ENCODE results near the gene USB1. TPM values are rescaled to one million over a fixed set of nuclear protein-coding genes. Genes with fewer than 3 reads are reported as not detected.

USB1 gene
- total RNA-seq, 1 experiment from 2014 or later = 73.1 TPM

DNA sequence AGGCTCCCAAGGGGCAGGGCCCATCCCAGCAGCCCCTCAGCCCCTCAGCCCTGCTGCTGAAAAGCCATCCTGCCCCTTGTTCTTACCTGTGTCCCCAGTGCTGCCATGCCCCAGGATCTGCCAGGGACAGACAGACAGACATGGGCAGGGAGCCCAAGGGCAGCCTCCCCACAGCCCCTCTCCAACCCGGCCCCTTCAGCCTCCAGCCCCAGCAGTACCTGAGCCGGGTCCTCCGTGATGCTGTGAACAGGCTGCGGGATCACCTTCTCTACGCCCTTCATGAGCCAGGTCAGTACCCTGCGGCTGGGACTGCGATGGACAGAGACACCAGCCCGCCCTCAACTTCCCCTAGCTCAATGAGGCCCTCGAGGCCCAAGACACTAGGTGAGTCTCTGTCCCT, 38.5 kb upstream of the USB1 start:
- CTCF ChIA-PET = no interaction called here

DNA sequence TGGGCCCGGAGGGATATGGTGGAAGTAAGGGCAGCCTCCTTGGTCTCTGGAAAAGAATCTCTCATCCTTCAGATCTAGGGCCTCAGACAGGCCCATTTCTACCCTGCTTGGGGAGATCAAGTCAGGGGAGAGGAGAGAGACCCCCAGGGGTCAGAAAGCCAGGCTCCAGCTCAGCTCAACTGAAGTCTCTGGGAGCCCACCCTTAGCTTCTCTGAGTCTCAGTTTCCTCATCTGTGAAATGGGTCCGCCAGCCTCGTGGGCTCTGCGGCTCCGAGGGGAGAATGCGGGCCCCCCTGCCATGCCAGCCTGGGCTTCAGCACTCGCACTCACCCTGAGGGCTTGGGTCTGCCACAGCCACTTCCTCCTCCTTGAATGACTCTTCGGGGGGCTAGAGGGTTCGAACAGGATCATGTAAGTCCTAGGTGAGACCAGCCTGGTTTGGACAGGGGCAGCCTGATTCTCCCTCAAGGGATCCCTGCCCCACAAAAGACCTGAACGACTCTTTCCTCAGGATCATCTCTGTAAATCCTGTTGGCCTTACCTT, 37.0 kb upstream of the USB1 start:
- no peak overlapping the region for H3K4me3 ChIP-seq (replicated peaks in 1 of 2; ENCODE audit: low read depth in 1 of 2, low read length in 2 of 2)
- H3K27me3 ChIP-seq (ENCODE audit: insufficient read depth, low read length) = no peaks in the 10 kb centered on the region; the same call in 1 of the 2 replicates

More for the DNA sequence above, 38.5 kb upstream of the USB1 start:
- no peak overlapping the region for H3K27ac ChIP-seq (ENCODE audit: low read depth, low read length)
- ATAC-seq (no peak), DNase-seq (ENCODE audit: low read depth, low spot score) (no peak)
- no peaks in the 10 kb centered on the region for H3K79me2 ChIP-seq (ENCODE audit: insufficient read depth, low read length)
- TF ChIP-seq CEBPB (IDR thresholded peaks at IDR 0.05; ENCODE audit: low read depth) = no peak
- TF ChIP-seq, protein P1, sequence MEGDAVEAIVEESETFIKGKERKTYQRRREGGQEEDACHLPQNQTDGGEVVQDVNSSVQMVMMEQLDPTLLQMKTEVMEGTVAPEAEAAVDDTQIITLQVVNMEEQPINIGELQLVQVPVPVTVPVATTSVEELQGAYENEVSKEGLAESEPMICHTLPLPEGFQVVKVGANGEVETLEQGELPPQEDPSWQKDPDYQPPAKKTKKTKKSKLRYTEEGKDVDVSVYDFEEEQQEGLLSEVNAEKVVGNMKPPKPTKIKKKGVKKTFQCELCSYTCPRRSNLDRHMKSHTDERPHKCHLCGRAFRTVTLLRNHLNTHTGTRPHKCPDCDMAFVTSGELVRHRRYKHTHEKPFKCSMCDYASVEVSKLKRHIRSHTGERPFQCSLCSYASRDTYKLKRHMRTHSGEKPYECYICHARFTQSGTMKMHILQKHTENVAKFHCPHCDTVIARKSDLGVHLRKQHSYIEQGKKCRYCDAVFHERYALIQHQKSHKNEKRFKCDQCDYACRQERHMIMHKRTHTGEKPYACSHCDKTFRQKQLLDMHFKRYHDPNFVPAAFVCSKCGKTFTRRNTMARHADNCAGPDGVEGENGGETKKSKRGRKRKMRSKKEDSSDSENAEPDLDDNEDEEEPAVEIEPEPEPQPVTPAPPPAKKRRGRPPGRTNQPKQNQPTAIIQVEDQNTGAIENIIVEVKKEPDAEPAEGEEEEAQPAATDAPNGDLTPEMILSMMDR (IDR thresholded peaks at IDR 0.05 in 2 of 3, conservative IDR thresholded peaks at IDR 0.05 in 1 of 3; ENCODE audit: borderline replicate concordance in 1 of 3, insufficient read depth in 1 of 3, low read depth in 2 of 3, low read length in 2 of 3) = no peak
- no peak for TF ChIP-seq TCF7L2 (IDR thresholded peaks at IDR 0.05; ENCODE audit: borderline replicate concordance, extremely low read depth, insufficient read depth, insufficient read length)
- TF ChIP-seq, protein P2, sequence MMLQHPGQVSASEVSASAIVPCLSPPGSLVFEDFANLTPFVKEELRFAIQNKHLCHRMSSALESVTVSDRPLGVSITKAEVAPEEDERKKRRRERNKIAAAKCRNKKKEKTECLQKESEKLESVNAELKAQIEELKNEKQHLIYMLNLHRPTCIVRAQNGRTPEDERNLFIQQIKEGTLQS (IDR thresholded peaks at IDR 0.05) = no peak
- H3K9me3 ChIP-seq (ENCODE audit: control insufficient read depth in 1 of 2, insufficient read depth in 1 of 2, low read depth in 1 of 2, low read length in 2 of 2) = no peaks in the 10 kb centered on the region
- H3K4me2 ChIP-seq (ENCODE audit: low read length) = no peak overlapping the region
- no peak overlapping the region for H3K4me3 ChIP-seq (replicated peaks in 1 of 2; ENCODE audit: low read depth in 1 of 2, low read length in 2 of 2)
- no peaks in the 10 kb centered on the region; the same call in 1 of the 2 replicates for H3K27me3 ChIP-seq (ENCODE audit: insufficient read depth, low read length)
- no peak overlapping the region for H2AFZ ChIP-seq (ENCODE audit: low read depth, low read length, poor library complexity, severe bottlenecking)
- no peaks in the 10 kb centered on the region for H4K20me1 ChIP-seq (ENCODE audit: insufficient read depth)
- H3K9me2 ChIP-seq (ENCODE audit: insufficient read depth) = no peaks in the 10 kb centered on the region
- RAD21 ChIA-PET (ENCODE audit: low non-redundant PET in 1 of 2, low total read pairs in 2 of 2, uncharacterized antibody in 2 of 2, unreplicated experiment in 2 of 2) = no interaction called here
- intact Hi-C loops (cut with micrococcal nuclease) = no loop called here
- POLR2A ChIA-PET = no interaction called here
- no peaks in the 10 kb centered on the region for H3K4me1 ChIP-seq (ENCODE audit: control insufficient read depth in 1 of 2, insufficient read depth in 2 of 2, low read length in 2 of 2)
- H3K36me3 ChIP-seq (ENCODE audit: control insufficient read depth in 1 of 2, insufficient read depth in 2 of 2, low read length in 2 of 2) = no peaks in the 10 kb centered on the region
- BruUV-seq (replicated peaks) = no TSS peak
- H3K9ac ChIP-seq (ENCODE audit: low read length) = no peak overlapping the region

More for the DNA sequence above, 37.0 kb upstream of the USB1 start:
- Histone ChIP-seq H3K79me2 (ENCODE audit: insufficient read depth, low read length) (no peaks in the 10 kb centered on the region), H3K9me2 (ENCODE audit: insufficient read depth) (no peaks in the 10 kb centered on the region), H3K27ac (ENCODE audit: low read depth, low read length) (no peak overlapping the region), H2AFZ (ENCODE audit: low read depth, low read length, poor library complexity, severe bottlenecking) (no peak overlapping the region), H3K36me3 (ENCODE audit: control insufficient read depth in 1 of 2, insufficient read depth in 2 of 2, low read length in 2 of 2) (no peaks in the 10 kb centered on the region), H3K9ac (ENCODE audit: low read length) (no peak overlapping the region), H3K4me2 (ENCODE audit: low read length) (no peak overlapping the region), H4K20me1 (ENCODE audit: insufficient read depth) (no peaks in the 10 kb centered on the region), H3K4me1 (ENCODE audit: control insufficient read depth in 1 of 2, insufficient read depth in 2 of 2, low read length in 2 of 2) (no peaks in the 10 kb centered on the region), H3K9me3 (ENCODE audit: control insufficient read depth in 1 of 2, insufficient read depth in 1 of 2, low read depth in 1 of 2, low read length in 2 of 2) (no peaks in the 10 kb centered on the region)
- DNase-seq (ENCODE audit: low read depth, low spot score) (no peak), ATAC-seq (no peak)
- ChIA-PET RAD21 (ENCODE audit: low non-redundant PET in 1 of 2, low total read pairs in 2 of 2, uncharacterized antibody in 2 of 2, unreplicated experiment in 2 of 2) (no interaction called here), CTCF (no interaction called here), POLR2A (no interaction called here)
- intact Hi-C loops (cut with micrococcal nuclease) = no loop called here
- no TSS peak for BruUV-seq (replicated peaks)
- TF ChIP-seq EGR1 (IDR thresholded peaks at IDR 0.05; ENCODE audit: low read depth) (no peak), POLR2A (IDR thresholded peaks at IDR 0.05; ENCODE audit: borderline replicate concordance, extremely low read depth, insufficient read depth, insufficient read length) (no peak), ZFX (IDR thresholded peaks at IDR 0.05) (no peak), TCF7L2 (IDR thresholded peaks at IDR 0.05; ENCODE audit: borderline replicate concordance, extremely low read depth, insufficient read depth, insufficient read length) (no peak), EZH2 (IDR thresholded peaks at IDR 0.05) (no peak), CBX3 (IDR thresholded peaks at IDR 0.05; ENCODE audit: low read depth) (no peak), SRF (IDR thresholded peaks at IDR 0.05; ENCODE audit: low read depth) (no peak)
- TF ChIP-seq, protein P3, sequence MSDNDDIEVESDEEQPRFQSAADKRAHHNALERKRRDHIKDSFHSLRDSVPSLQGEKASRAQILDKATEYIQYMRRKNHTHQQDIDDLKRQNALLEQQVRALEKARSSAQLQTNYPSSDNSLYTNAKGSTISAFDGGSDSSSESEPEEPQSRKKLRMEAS (IDR thresholded peaks at IDR 0.05) = no peak
- TF ChIP-seq, protein P1 (IDR thresholded peaks at IDR 0.05 in 2 of 3, conservative IDR thresholded peaks at IDR 0.05 in 1 of 3; ENCODE audit: borderline replicate concordance in 1 of 3, insufficient read depth in 1 of 3, low read depth in 2 of 3, low read length in 2 of 3) = no peak

Data from HCT116 (cell line).